Stimulated activated CD4-positive, alpha-beta T cell treated with anti-CD3 and anti-CD28 coated beads, Interleukin-12 subunit alpha, Interleukin-12 subunit beta, amount 100 ng/mL, for 24 hours (primary cell): ENCODE results near the gene CDH23.

ENCODE experiments used
- DNase-seq, 2 experiments: peaks; one replicate each; pipeline ENCODE4 v3.0.0-alpha.2; 2020; ENCODE audit warnings: low read depth in 2 of 2

Gene CDH23

DNA sequence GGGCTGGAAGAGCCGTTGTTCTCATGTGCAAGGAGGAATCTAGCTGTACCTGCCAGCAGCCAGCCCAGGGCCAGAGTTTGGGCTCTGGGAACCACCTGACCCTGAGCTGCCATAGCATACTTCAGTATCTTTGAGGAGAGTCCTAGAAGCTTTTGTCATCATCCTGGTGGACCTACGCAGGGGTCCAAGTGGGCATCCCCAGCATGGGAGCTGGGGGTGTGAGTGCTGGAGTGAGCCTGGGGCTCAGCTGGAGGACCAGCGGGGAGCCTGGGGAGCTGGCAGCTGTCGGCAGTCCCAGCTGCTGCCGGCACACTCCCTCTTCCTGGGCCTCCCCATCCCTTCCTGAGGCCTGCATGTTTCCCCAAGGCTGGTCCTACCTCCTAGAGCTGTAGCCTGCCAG is 290.4 kb downstream of the CDH23 start:
- no peak for DNase-seq

- DNase-seq: no peak
Observed at GRCh38 chr10:71687480-71687879, 290.8 kb downstream of the CDH23 start.

DNA sequence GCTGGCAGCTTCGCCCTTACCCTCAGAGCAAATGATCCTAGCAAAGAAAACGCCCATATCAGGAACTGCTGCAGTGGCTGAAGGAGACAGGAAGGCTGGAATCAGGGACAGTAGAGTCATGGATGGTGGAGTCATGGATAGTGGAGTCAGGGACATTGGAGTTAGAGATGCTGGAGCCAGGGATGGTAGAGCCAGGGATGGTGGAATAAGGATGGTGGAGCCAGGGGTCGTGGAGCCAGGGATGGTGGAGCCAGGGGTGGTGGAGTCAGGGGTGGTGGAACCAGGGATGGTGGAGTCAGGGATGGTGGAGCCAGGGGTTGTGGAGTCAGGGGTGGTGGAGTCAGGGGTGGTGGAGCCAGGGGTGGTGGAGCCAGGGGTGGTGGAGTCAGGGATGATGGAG is 291.5 kb downstream of the CDH23 start:
- no peak for DNase-seq

DNA sequence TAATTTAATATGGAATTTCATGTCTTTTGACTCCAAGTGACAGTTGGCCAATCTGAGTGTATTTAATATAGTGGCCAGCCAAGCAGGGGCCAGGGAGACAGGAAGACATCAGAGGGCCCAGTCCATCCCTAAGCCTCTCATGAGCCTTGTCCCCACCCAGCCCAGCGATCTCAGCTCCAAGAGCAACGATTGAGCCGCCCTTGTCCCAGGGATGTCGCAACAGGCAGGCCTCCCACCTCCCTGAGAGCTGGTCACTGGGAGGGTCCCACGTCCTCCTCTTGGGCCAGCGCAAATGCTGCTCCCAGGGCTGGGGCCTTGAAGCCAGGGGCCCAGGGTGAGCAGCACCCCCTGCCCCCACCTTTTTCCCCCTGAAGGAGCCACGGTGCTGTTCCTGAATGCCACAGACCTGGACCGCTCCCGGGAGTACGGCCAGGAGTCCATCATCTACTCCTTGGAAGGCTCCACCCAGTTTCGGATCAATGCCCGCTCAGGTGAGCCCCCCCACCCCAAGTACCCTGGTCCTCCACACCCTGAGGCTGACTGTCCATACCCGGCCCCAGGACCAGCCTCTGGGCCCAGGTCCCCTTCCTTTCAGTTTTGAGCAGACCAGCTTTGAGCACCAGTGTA is 293.5 kb downstream of the CDH23 start:
- no peak for DNase-seq

DNA sequence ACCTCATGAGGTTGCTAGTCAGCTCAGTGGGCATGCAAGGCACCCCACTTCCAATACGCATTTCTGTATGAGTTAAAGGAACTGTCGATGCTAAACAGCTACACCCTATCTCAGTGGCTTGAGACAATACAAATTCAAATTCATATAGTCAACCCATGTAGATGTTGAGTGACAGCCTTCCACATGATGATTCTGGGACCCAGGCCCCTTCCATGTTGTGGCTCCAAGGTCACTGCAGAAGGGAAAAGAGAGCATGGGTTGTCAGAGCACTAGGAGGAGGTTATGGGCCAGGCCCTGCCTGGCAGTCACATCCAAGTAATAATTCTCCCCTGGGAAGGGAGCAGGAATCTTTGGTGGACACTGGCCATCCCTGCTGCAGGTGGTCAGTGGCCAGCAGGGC is 294.7 kb downstream of the CDH23 start:
- no peak for DNase-seq

DNA sequence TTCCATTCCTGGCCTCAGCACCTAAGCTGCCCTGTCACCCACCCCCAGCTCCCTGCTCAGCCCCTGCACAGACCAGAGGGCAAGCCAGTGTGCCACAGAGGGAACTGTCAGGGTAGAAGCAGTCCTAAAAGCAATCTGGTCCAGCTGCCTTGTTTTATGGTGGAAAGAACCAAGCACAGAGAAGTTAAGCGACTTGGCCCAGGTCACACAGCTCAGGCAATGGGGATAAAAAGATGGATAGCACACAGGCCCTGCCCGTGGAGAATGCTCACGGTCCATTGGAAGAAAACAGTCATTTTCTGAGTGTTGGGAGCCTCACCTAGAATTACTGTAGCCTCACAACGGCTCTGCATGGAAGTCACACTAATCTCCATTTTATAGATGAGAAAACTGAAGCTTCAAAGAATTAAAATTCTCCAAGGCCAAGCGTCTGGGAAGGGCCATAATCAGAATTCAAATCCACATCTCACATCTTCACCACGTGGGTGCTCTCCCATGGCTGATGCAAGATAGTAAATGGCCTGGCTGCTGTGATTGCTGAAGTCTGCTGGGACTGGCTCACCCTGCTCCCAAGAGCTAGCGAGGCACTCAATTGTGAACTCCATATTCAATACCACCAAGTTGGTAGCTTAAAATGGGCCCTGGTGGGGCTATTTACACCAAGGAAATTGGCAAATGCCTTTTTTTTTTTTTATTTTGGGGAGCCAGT is 296.0 kb downstream of the CDH23 start:
- no peak for DNase-seq

- DNase-seq: no peak
Observed at GRCh38 chr10:71693377-71693776, 296.7 kb downstream of the CDH23 start.

DNA sequence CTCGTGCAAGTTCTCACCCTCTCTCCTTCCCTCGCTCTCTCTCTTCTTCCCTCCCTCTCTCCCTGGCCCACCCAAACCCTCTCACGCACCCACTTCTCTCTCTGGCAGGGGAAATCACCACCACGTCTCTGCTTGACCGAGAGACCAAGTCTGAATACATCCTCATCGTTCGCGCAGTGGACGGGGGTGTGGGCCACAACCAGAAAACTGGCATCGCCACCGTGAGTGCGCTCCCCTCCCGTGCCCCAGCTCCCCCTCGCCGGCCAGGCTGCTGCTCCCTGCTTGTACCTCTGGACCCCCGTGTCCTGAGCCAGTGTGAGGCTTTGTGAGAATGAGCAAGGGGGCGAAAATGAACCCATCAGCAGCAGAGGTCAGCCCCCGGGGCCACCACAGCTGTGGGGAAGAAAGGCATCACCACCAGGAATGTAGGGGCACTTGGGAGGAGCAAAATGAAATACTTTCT is 297.4 kb downstream of the CDH23 start:
- no peak for DNase-seq

- no peak for DNase-seq
Observed at GRCh38 chr10:71694567-71694968, 297.8 kb downstream of the CDH23 start.

DNA sequence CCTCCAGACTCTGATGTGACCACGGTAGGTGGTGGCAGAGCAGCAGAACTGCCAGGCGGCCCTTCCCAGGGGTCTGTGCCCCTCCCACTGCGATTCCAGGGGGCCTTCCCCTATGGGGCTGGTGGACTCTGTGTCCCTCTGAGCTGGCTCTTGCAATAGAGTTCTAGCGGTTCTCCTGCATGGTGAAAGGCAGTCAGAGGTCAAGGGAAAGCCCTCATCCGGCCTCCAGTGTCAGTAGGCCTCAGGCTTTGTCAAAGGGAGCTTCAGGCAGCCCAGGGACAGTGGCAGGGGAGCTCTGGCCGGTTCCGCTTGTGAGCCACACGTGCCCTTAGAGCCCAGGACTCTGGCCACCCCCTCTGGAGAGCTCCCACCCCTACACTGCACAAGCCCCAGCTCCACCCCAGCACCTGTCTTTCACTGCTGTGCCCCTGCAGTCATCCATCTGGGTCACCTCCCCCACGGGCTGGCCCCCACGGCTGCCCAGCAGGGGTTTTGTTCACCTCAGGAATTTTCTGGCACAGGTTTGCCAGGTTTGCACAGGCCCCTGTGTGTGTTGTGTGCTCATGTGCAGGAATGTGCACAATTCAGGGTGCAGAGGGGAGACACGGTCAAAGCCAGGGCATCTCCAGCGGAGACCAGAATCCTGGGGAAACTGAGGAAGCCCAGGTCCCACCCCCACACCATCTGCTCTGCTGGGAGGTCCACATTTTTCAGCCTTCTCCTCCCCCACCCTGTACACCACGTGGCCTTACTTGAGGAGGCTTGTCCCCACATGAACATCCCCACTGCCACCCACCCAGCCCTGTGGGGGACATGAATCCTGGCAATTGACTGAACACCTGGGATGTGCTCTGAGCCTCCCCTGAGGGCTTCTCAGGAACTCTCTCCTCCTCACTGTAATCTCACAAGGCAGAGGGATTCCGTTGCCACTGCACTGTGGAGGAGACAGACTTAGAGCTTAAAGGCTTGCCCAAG is 299.1 kb downstream of the CDH23 start:
- DNase-seq: no peak

- DNase-seq: peak; percentile 26 to 64
Observed at GRCh38 chr10:71696628-71697326, 300.1 kb downstream of the CDH23 start.

DNA sequence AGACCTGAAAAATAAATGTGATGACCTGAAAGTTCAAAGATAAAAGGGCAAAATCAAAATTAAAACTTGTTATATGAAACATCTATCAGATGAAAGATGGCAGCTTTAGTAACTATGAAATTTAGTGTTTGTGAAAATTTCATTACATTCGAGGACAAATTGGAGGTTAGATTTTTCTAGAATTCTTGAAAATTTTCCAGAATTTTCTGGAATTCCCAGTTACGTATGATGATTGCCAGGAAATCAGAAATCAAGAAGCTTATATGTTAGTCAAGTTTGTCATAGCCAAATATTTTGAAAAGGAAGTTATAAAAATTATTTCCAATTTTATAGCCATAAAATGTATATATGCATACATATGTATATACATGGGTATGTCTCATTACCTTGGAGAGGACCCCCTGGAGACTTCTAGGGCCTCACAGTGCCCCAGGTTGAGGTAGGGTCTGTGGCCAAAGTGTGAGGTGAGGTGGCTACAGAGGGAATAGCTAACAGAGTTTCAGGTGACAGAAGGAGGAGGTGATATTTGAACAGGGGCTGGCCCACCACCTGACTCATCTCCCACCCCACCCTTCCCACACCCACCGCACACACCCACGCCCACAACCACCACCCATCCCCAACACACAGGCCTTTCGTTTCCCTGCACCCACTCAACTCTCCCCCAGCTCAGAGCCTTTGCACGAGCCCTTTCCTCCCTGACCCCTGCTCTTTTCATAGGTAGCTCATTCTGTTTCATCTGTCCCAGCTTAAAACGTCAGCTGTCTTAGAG is 301.4 kb downstream of the CDH23 start:
- peak in 1 of 2 experiments; percentile 43 for DNase-seq

- DNase-seq: no peak
Observed at GRCh38 chr10:71698737-71699136, 302.0 kb downstream of the CDH23 start.

- DNase-seq: no peak
Observed at GRCh38 chr10:71700731-71701368, 304.1 kb downstream of the CDH23 start.

DNA sequence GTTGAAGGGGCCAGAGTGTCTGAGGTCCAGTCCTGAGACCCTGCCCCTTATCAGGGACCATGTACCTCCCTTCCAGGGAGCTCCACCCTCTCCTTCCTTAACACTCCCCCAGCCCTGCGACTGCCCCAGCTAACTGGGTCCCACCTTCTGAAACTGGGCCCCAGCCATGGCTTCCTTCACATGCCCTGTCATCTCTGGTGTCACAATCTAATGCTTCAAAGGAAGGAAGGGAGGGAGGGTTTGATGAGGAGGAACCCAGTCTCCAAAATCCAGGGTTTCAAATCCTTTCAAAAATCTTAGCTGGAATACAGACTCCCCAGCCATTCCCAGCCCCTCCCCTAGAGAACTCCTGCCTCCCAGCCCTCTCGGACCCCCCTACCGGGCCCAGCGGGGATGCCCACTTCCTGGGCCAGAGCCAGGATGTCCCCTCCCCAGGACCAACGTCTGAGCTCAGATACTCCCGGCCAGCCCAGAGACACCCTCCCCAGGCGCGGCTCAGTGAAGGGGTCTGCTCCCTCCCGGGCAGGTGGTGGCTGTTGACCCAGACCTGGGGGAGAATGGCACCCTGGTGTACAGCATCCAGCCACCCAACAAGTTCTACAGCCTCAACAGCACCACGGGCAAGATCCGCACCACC is 304.9 kb downstream of the CDH23 start:
- no peak for DNase-seq

DNA sequence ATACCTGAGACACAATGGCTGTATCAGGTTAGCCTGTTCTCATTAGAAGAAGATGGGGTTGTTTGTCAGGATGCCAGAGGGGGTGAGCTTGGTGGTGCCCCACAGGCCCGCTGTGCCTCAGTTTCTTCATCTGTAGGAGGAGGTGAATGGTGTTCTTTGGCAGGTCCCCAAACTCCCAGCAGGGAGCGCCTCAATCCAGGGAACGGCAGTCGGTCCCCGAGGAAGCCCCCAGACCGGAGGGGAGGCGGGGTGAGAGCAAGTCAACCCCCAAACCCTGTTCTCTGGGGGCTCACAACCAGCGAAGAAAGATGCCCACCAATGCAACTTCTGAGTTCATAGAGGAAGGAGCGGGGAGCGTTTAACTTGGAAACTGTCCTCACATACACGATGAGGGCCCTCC is 306.9 kb downstream of the CDH23 start:
- DNase-seq: no peak

GRCh38 chr10:71704816-71705215 is 308.1 kb downstream of the CDH23 start:
- no peak for DNase-seq

- no peak for DNase-seq
Observed at GRCh38 chr10:71705582-71705981, 308.9 kb downstream of the CDH23 start.

DNA sequence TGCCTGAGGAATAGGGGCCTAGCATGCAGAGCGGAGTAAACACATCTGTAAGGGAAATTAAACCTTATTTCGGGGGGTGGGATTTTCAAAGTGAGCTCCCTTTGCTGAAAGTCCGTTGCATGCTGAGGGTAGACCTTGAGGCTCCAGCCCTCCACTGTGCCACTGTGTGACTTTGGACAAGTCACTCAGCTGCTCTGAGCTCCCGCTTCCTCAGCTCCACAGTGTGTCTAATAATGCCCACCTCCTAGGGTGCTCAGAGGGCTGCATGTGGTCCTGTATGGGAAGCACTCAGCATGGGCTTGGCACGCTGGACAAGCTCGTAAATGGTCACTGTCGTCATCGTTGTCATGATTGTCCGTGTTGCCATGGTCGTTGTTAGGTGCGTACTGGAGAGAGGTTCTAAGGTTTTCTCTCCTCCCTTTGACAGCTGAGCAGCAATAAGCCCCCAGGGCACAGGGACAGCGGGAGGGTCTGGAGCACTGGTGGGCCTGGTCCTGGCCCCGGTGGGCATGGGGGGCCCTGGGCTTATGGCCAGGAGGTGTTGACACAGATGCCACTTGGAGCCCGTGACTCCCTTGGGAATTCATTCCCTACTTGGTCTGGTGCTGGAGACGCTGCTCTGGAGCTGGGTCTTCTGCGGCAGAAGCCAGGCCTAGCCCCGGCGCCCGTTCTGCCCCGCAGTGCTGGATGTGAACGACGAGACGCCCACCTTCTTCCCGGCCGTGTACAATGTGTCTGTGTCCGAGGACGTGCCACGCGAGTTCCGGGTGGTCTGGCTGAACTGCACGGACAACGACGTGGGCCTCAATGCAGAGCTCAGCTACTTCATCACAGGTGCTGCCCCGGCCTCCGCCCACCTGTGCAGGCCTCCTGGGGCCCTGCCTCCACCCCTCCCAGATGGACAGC is 309.7 kb downstream of the CDH23 start:
- DNase-seq: no peak
